Heart right ventricle (tissue), 16 donors: ENCODE results near the gene TRAPPC6A. TPM values are rescaled to one million over a fixed set of nuclear protein-coding genes. Genes with fewer than 3 reads are reported as not detected.

Experiments
- ATAC-seq, 8 donors: fragments of 200-7000 bp; cut with Tn5 transposase; one replicate each; pipeline ENCODE4 v1.9.1; 2020; ENCODE audit warnings: mild to moderate bottlenecking in 8 of 8, moderate library complexity in 8 of 8, moderate number of reproducible peaks in 1 of 8
- DNase-seq, 2 donors: peaks; one replicate each; pipeline ENCODE4 v3.0.0-alpha.2; 2020
- H3K27ac ChIP-seq, 10 donors: fragments of 200-600 bp; sonication (generic) in 2 of 10; one replicate each; pipeline versions ENCODE4 v1.5.0 to v1.8.0; 2020 to 2022; ENCODE audit warnings: mild to moderate bottlenecking in 3 of 10
- H3K27me3 ChIP-seq, 7 donors: fragments of 200-600 bp; one replicate each; pipeline ENCODE4 v1.8.0; 2021 to 2022; ENCODE audit warnings: mild to moderate bottlenecking in 2 of 7
- H3K36me3 ChIP-seq, 9 donors: fragments of 200-600 bp; sonication (generic) in 1 of 9; one replicate each; pipeline versions ENCODE4 v1.5.0 to v1.8.0; 2020 to 2022; ENCODE audit warnings: mild to moderate bottlenecking in 2 of 9
- H3K4me1 ChIP-seq, 9 donors: fragments of 200-600 bp; sonication (generic) in 1 of 9; one replicate each; pipeline versions ENCODE4 v1.5.0 to v1.8.0; 2020 to 2022; ENCODE audit warnings: mild to moderate bottlenecking in 4 of 9
- H3K4me3 ChIP-seq, 10 donors: fragments of 200-600 bp; sonication (generic) in 2 of 10; one replicate each; pipeline versions ENCODE4 v1.5.0 to v1.8.0; 2020 to 2022; ENCODE audit warnings: mild to moderate bottlenecking in 7 of 10, moderate library complexity in 2 of 10
- H3K9me3 ChIP-seq, 11 donors: fragments of 200-600 bp in 10 of 11; sonication (generic) in 2 of 11; one replicate each; pipeline versions ENCODE4 v1.5.0 to v1.8.0; 2013 to 2022; ENCODE audit warnings: mild to moderate bottlenecking in 2 of 11, control low read depth in 1 of 11, moderate library complexity in 1 of 11
- WGBS, 2 donors: extraction: QIAGEN DNeasy Blood & Tissue Kit; methylation state at CpG; one replicate each; pipeline ENCODE4 v1.1.7; 2013; ENCODE audit warnings: inconsistent platforms in 1 of 2; 5-methylcytosine and 5-hydroxymethylcytosine counted together
- intact Hi-C, 10 donors: fragments of 100-400 bp; cut with DNase I; formaldehyde crosslinking; loops; one replicate each; pipeline versions ENCODE4 v1.11.1 to v1.14.2; 2022
- polyA plus RNA-seq, 2 donors: library from polyadenylated mRNA; stranded (reverse); fragments of 200-250 nt; gene quantifications; one replicate each; pipeline ENCODE4 v1.2.3, GENCODE V29; 2013
- total RNA-seq, 10 donors: library from RNA; stranded (reverse); fragmentation: NEBNext Ultra II Directional in 3 of 10; extraction: Animal tissue kit (Norgen Biotek cat#: 25700) in 3 of 10; gene quantifications; one replicate each; pipeline versions ENCODE4 v1.2.1 to v1.2.4, GENCODE V29; 2021 to 2023
- TF ChIP-seq, protein P1 (sequence below), 9 donors: fragments of 200-600 bp; sonication (generic) in 2 of 9; IDR thresholded peaks; one replicate each; pipeline versions ENCODE4 v1.5.0 to v1.8.0; 2021 to 2022; ENCODE audit warnings: antibody characterized with exemption in 9 of 9, mild to moderate bottlenecking in 5 of 9, moderate library complexity in 1 of 9
- donor health status: Arrhythmogenic right ventricular cardiomyopathy.
- donor health status: ischemic (EF 13 %, LVEDD 7.1; RV severe dilation, severe dysfunction).
- donor health status: healthy with polysubstance abuse.
- donor health status: DM: no; HTN: yes; CAD: no.
- donor health status: DM: no; HTN: no; CAD: no.
- donor health status: ischemic (EF 25% LVEDD 6.9; RV normal size, moderate dysfunction).
- donor health status: ischemic (EF 25% LVEDD 5.7; RV mildly dilated, moderate dysfunction).
- donor health status: healthy.
- donor health status: DM: yes; HTN: yes; CAD: no.
- donor health status: Ischemic cardiomyopathy.
- donor health status: ischemic (EF 35%, LVEDD 5.7; RV mildly dilated, moderate dysfunction).
- donor health status: nonischemic (EF 11% LVEDD 7.7; RV severe dilation, severe dysfunction).
- donor health status: DM: yes; HTN: yes; CAD: no.
- donor health status: PGD.
- donor health status: ischemic (EF 29% LVEDD 5.4; RV normal size, mild dysfunction).
- donor health status: nonischemic (EF 23%, LVEDD 6.1; RV moderate dilation, normal function).

The TRAPPC6A gene
- total and polyA plus RNA-seq, 12 donors, result 14.3 to 24.9 (median 16.8) TPM

DNA sequence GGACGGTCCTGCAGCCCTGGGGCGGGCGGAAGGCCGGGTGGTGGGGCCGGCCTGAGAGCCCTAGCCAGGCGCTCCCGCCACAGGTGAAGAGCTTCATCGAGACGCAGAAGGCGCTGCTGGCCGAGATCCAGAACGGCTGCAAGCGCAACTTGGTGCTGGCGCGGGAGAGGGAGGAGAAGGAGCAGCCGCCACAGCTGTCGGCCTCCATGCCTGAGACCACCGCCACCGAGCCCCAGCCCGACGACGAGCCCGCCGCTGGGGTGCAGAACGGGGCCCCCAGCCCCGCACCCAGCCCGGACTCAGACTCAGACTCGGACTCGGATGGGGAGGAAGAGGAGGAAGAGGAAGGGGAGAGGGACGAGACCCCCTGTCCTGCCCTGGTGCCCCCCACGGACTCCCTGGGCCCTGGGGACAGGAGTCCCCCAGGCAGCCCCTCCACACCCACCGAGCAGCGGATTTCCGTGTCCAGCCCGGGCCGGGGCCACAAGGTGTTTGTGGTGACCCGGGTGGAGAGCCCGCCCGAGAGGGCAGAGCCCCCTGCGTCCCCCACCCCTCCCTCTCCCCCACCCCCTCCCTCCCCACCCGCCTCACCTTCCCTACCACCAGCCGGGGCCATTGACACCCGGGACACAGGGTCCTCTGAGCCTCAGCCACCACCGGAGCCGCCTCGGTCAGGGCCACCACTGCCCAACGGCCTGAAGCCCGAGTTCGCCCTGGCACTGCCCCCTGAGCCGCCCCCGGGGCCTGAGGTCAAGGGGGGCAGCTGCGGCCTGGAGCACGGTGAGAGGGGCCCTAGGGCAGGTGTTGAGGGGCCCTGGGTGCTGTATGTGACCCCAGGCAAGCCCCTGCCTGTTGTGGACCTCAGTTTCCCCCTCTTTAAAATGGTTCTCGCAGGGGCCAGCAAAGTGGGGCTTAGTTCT lies 32.5 kb downstream of the TRAPPC6A start:
- peaks cover 0 to 64% (median 20%) of the 10 kb centered on the region in 9 donors for H3K36me3 ChIP-seq
- TF ChIP-seq, protein P1, sequence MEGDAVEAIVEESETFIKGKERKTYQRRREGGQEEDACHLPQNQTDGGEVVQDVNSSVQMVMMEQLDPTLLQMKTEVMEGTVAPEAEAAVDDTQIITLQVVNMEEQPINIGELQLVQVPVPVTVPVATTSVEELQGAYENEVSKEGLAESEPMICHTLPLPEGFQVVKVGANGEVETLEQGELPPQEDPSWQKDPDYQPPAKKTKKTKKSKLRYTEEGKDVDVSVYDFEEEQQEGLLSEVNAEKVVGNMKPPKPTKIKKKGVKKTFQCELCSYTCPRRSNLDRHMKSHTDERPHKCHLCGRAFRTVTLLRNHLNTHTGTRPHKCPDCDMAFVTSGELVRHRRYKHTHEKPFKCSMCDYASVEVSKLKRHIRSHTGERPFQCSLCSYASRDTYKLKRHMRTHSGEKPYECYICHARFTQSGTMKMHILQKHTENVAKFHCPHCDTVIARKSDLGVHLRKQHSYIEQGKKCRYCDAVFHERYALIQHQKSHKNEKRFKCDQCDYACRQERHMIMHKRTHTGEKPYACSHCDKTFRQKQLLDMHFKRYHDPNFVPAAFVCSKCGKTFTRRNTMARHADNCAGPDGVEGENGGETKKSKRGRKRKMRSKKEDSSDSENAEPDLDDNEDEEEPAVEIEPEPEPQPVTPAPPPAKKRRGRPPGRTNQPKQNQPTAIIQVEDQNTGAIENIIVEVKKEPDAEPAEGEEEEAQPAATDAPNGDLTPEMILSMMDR (IDR thresholded peaks at IDR 0.05), result no peak
- H3K27me3 ChIP-seq, result peaks cover 0 to 3% (median 0%) of the 10 kb centered on the region in 7 donors
- H3K9me3 ChIP-seq, result no peaks in the 10 kb centered on the region
- WGBS, 2 donors, result 95 to 96% methylated on average over 50 to 54 of the region's 54 CpGs
- H3K27ac ChIP-seq, result no peak overlapping the region
- H3K4me1 ChIP-seq, result no peaks in the 10 kb centered on the region
- DNase-seq (no peak), ATAC-seq (no peak)
- intact Hi-C loops, result no loop called here
- H3K4me3 ChIP-seq, result no peak overlapping the region

DNA sequence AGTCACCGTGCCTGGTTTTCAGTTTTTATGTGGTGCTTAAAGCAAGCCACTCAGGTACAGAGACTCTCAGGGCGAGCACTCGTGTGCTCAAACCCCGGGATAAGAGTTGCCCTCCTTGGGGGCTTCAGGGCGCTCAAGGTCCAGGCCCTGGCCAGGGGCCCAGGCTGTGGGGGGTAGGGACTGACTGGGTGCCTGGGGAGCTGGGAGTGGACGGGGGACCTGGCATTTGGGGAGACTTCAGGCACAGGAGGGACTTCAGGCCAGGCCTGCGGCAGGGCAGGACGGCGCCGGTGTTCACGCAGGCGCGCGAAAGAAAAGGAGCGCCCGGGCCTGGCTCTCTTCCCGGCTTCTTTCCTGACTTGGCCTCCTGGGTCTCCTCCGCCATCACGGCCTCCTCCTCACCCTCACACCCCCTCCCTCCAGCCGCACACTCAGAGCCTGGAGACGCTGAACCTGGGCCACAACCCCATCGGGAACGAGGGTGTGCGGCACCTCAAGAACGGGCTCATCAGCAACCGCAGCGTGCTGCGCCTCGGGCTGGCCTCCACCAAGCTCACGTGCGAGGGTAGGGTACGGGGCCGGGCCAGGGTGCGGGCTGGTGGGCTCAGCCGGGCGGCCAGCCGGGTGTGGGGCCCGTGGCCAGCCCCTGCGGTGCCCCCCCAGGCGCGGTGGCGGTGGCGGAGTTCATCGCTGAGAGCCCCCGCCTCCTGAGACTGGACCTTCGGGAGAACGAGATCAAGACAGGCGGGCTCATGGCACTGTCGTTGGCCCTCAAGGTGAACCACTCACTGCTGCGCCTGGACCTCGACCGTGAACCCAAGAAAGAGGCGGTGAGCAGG lies 33.4 kb downstream of the TRAPPC6A start:
- H3K36me3 ChIP-seq, result peaks cover 0 to 66% (median 20%) of the 10 kb centered on the region in 9 donors
- intact Hi-C loops, result no loop called here

DNA sequence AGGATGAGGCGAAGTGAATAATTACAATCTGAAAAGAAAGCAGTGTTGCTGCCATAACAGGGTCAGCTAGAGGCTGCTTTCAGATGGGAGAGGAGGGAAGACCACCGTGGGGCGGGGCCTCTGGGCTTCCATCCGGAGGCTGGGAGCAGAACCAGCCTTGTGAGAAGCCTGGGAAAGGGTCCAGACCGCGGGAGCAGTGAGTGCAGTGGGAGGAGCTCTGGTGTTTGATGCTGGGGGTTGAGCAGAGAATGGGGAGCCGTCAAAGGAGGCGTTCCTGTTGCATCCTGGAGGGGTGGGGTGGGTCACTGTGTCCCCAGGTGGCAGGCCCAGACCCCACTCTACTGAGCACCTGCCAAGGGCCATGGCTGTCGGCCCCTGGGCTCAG lies 35.3 kb downstream of the TRAPPC6A start:
- H3K9me3 ChIP-seq, result no peaks in the 10 kb centered on the region
- no peaks in the 10 kb centered on the region for H3K27me3 ChIP-seq
- TF ChIP-seq, protein P1 (IDR thresholded peaks at IDR 0.05), result no peak
- ATAC-seq, result no peak
- WGBS, 2 donors, result 75 to 83% methylated on average over 9 of the region's 9 CpGs
- peaks cover 0 to 9% (median 4%) of the 10 kb centered on the region in 9 donors for H3K4me1 ChIP-seq
- H3K27ac ChIP-seq, result no peak overlapping the region
- no peak for DNase-seq
- intact Hi-C loops, result no loop called here
- H3K36me3 ChIP-seq, result peaks cover 0 to 66% (median 20%) of the 10 kb centered on the region in 9 donors
- no peak overlapping the region for H3K4me3 ChIP-seq

More for the DNA sequence above, 33.4 kb downstream of the TRAPPC6A start:
- H3K4me1 ChIP-seq, result no peaks in the 10 kb centered on the region
- no peaks in the 10 kb centered on the region for H3K9me3 ChIP-seq
- ATAC-seq (no peak), DNase-seq (no peak)
- H3K27ac ChIP-seq, result no peak overlapping the region
- WGBS, 2 donors, result 94 to 96% methylated on average over 49 to 53 of the region's 53 CpGs
- TF ChIP-seq, protein P1 (IDR thresholded peaks at IDR 0.05), result no peak
- no peak overlapping the region for H3K4me3 ChIP-seq
- no peaks in the 10 kb centered on the region for H3K27me3 ChIP-seq

DNA sequence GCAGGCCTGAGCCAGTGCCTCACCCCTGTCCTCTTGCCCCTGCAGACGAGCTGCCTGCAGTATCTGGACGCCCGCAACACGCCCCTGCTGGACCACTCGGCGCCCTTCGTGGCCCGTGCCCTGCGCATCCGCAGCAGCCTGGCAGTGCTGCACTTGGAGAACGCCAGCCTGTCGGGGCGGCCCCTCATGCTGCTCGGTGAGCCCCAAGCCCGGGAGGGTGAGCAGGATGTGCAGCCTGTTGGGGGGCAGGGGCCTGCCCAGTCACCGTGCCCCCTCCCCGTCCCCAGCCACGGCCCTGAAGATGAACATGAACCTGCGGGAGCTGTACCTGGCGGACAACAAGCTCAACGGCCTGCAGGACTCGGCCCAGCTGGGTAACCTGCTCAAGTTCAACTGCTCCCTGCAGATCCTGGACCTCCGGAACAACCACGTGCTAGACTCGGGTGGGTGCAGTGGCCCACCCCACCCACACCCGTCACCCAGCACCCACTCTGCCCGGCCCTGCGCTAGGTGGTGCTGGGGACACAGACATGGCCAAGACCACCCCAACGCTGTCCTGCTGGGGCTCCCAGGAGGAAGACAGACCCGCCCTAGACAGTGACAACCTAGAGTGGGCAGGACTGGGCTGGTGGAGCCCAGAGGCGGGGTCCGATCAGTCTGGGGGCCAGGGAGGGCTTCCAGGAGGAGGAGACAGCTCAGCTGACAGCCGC lies 35.9 kb downstream of the TRAPPC6A start:
- WGBS, 2 donors, result 95 to 96% methylated on average over 33 of the region's 33 CpGs
- TF ChIP-seq, protein P1 (IDR thresholded peaks at IDR 0.05), result no peak
- H3K4me1 ChIP-seq, result peaks cover 1 to 15% (median 10%) of the 10 kb centered on the region in 9 donors
- ATAC-seq (no peak), DNase-seq (no peak)
- H3K4me3 ChIP-seq, result no peak overlapping the region
- no peaks in the 10 kb centered on the region for H3K27me3 ChIP-seq
- H3K9me3 ChIP-seq, result no peaks in the 10 kb centered on the region
- no peak overlapping the region for H3K27ac ChIP-seq
- H3K36me3 ChIP-seq, result peaks cover 0 to 66% (median 20%) of the 10 kb centered on the region in 9 donors
- intact Hi-C loops, result no loop called here
